HG03159 (cell line): ENCODE results near the gene PRX.
"Not testable (repeated sequence)": the region's sequence is repeated elsewhere in the genome, so short reads cannot be mapped to it uniquely, and the experiment has no call there.

ENCODE experiments used
- ATAC-seq: cut with Tn5 transposase; IDR thresholded peaks from one replicate; pipeline ENCODE4 v1.9.1; 2021; ENCODE audit warnings: mild to moderate bottlenecking, moderate library complexity; ENCODE audit not compliant: unreplicated experiment

Gene PRX, protein sequence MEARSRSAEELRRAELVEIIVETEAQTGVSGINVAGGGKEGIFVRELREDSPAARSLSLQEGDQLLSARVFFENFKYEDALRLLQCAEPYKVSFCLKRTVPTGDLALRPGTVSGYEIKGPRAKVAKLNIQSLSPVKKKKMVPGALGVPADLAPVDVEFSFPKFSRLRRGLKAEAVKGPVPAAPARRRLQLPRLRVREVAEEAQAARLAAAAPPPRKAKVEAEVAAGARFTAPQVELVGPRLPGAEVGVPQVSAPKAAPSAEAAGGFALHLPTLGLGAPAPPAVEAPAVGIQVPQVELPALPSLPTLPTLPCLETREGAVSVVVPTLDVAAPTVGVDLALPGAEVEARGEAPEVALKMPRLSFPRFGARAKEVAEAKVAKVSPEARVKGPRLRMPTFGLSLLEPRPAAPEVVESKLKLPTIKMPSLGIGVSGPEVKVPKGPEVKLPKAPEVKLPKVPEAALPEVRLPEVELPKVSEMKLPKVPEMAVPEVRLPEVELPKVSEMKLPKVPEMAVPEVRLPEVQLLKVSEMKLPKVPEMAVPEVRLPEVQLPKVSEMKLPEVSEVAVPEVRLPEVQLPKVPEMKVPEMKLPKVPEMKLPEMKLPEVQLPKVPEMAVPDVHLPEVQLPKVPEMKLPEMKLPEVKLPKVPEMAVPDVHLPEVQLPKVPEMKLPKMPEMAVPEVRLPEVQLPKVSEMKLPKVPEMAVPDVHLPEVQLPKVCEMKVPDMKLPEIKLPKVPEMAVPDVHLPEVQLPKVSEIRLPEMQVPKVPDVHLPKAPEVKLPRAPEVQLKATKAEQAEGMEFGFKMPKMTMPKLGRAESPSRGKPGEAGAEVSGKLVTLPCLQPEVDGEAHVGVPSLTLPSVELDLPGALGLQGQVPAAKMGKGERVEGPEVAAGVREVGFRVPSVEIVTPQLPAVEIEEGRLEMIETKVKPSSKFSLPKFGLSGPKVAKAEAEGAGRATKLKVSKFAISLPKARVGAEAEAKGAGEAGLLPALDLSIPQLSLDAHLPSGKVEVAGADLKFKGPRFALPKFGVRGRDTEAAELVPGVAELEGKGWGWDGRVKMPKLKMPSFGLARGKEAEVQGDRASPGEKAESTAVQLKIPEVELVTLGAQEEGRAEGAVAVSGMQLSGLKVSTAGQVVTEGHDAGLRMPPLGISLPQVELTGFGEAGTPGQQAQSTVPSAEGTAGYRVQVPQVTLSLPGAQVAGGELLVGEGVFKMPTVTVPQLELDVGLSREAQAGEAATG (N-terminal part only)

DNA sequence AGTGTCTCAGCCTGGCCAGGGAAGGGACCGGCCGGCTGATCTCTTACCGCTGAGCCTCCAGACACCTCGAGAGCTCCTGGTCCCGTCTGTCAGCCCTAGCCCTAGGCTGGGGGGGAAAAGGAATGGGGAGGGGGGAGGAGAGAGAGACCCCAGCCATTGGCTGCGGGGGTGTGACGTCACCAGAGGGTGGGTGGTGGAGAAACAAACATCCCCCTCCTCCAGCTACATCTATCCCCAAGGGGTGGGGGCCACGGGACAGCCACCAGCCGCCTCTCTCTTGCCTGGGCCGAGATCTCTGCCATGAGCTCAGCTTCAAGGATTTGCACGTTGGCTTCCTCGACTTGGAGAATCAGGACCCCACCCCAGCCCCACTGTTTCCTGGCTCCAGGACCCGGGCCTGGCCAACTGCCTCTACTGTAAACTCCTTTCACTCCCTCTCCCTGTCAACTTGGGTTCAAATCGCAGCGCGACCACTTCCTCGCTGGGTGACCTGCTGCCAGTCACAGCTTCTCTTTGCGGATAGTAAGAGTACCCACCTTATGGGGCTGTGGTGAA lies at the start of gene PRX:
Gene PRX, minus strand, starts transcription at position 88 of the 555 bp plus-strand sequence. CDS start 5,446 bp downstream, outside the sequence.
- no peak for ATAC-seq

GRCh38 chr19:40461669-40462221 lies 48.6 kb upstream of the PRX start:
- ATAC-seq = no peak

DNA sequence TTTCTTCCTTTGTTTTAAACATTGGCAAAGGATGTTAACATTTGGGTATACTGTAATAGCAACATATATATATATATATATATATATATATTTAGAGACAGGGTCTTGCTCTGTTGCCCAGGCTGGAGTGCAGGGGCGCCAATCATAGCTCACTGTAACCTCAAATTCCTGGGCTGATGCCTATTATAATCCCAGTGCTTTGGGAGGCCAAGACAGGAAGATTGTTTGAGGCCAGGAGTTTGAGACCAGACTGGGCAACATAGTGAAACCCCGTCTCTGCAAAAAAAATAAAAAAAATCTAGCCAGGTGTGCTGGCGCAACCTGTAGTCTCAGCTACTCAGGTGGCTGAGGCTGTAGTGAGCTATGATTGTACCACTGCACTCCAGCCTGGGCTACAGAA lies 47.0 kb upstream of the PRX start:
- ATAC-seq = no peak

DNA sequence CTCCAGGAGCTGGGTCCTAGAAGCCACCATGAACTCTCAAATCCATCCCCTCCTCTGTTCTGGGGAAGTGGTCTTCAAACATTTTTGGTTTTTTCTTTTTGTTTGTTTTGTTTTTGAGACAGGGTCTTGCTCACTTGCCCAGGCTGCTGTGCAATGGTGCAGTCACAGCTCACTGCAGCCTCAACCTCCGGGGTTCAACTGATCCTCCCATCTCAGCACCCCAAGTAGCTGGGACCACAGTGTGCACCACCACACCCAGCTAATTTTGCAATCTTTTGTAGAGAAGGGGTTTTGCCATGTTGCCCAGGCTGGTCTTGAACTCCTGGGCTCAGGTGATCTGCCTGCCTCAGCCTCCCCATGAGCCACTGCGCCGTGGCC lies 45.4 kb upstream of the PRX start:
- ATAC-seq = no peak

DNA sequence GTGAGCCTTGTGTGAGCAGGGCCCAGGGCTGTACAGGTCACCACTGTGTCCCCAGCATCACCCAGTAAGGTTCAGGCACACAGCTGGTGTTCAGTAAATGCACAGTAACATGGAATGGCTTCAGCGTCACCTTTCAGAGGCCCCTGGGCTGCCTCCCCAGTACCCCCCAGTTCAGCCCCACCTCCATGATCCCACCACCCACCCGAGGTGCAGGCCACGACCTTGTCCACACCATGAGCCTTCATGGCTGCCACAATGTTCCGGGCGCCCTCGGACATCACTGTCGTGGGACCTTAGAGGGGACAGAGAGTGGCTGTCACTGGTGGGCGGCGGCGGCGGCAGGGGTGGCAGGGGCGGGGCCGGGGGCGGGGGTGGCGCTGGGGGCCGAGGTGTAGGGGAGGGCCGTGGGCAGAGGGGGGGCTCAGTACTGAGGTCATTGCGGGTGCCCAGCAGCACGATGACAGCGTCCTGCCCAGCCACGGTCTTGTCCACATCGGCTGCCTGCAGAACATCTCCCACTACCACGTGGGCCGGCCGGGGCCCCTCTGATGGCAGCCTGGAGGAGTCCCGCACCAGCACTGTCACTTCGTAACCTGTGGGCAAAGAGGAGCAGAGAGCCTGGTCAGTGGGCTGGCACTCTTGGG lies 44.9 kb upstream of the PRX start:
- no peak for ATAC-seq

DNA sequence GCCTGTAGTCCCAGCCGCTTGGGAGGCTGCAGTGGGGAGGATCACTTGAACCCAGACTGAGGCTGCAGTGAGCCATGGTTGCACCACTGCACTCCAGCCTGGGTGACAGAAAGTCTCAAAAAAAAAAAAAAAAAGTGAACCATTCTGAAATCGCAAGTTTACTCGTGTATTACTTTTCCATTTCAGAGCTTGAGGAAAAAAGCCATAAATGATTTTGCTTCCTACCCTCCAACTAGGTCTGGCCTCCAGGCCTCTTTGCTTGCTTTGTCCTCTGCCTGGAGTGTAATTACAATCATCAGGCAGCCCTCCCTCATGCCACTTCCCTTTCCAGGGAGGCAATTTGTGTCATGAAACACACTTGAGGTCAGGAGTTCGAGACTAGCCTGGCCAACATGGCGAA lies 43.9 kb upstream of the PRX start:
- ATAC-seq = no peak

DNA sequence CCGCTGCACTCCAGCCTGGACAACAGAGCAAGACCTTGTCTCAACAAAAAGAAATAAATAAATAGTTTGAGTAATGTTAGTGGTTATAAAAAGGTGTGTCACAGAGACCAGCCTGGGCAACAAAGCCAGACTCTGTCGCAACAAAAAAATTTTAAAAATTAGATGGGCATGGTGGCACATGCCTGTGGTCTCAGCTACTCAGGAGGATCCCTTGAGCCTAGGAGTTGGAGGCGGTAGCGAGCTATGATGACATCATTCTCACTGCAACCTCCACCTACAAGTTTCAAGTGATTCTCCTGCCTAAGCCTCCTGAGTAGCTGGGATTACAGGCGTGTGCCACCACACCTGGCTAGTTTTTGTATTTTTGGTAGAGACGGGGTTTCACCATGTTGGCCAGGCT lies 40.8 kb upstream of the PRX start:
- ATAC-seq = not testable (repeated sequence)

GRCh38 chr19:40453151-40453735 lies 40.1 kb upstream of the PRX start:
- no peak for ATAC-seq

- no peak for ATAC-seq
Observed at GRCh38 chr19:40452016-40452415, 38.8 kb upstream of the PRX start.

GRCh38 chr19:40450664-40451063 lies 37.5 kb upstream of the PRX start:
- ATAC-seq = no peak

GRCh38 chr19:40449506-40449905 lies 36.3 kb upstream of the PRX start:
- no peak for ATAC-seq

DNA sequence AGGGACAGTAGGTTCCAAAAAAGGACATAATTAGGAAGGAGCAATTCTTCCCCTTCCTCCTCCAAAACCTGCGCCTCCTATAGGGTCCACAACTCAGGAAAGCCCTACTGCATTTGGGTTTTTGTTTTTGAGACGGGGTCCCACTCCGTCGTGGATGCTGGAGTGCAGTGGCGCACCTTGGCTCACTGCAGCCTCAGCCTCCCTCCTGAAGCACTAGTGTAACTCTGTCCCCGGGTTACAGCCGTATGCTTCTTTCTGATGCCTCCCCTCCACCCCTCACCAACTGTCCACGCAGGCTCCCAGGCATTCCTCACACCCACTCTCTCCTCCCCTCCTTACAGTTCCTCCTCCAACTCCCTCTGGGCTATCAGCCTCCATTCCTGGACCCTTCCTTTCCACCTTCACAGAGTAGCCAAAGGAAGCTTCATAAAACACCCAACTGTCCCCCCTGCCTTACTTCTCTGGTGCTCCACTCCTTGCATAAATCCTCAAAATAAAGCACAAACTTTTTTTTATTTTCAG lies 33.1 kb upstream of the PRX start:
- ATAC-seq = no peak

DNA sequence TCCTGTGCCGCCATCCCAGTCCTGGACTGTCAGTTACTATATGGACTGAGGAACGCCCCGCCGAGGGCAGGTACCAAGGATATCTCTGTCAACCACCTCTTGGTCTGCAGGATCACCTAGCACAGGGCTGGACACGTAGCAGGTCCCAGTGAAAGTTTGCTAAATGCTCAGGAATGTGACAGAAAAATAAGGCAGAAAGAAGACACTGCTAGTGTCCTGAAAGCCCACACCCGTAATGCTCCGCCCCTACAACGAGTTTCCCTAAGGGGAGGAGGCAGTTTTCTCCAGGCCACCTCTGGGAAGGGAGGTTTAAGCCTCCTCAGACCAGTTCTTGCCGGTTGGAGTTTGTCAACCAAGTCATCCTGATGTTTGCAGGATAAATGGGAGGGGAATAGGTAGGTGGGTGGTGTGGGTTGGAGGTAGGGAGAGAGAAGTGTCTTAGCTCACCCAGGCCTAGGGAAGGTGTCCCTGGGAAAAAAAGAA lies 32.6 kb upstream of the PRX start:
- no peak for ATAC-seq

DNA sequence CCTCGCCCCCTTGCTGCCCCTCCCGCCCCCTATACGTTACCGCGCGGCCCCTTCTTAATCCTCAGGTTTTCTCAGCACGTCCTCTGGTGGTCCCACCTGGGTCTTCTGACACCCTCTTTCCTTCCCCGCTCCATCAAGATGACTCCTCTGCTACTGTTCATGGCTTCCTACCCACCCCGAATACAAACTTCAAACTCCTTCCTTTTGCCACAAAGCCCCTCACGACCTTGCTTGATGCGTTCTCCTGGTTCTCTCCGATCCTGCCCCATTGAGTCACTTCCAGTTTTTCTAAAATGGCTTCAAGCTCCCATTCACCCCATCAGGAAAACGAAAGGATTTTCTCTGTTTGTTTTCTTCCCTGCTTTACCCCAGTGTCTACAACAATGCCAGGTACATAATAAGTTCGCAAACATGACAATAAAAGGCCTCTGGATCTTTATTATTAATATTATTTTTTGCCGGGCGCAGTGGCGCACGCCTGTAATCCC lies 31.7 kb upstream of the PRX start:
- ATAC-seq = no peak

GRCh38 chr19:40444000-40444824 lies 31.0 kb upstream of the PRX start, which contains the start of gene SERTAD3:
Gene SERTAD3, minus strand, starts transcription at chr19:40444335. Its CDS starts 2,255 bp downstream, at chr19:40442080.
- ATAC-seq = peak; percentile 66

DNA sequence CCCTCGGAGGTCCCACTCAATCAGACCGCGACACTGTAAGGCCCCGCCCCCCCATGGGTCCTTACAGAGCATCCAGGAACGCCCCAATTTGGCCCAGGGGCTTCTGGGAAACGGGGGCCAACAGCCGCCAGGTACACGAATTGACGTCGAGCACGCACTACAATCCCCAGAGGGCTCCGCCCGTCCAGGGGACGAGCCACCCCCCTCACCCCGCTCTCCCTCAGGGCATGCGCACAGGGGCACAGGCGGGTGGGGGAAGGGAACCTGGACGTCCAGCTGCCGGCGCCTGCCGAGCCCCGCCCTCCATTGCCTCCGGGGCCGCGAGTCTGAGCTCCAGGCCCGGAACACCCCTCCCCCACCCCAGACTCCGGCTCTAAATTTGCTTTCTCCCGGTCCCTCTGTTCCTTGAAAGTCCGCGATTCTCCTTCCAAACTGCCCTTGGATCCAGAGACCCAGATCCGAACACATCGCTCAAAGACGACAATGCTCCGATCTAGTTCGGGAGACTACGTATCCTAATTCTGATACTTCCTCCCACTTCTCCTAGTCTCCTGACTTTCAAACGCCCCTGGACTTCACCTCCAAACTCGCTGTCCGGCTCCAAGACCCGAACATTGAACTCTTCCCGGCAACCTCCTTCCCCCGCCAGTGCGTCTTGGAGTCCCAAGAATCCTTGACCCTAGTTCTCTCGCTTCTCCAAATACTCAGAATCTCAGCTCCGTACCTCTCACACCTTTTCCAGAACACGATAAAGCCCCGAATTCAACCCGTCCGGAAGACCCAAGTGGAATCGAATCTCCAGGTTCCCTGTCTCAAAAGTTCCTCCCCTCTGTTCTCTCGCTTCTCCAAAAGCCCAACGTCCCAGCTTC lies 30.2 kb upstream of the PRX start:
- peak; percentile 70 for ATAC-seq
